ENCODE data around the gene PEDS1. TPM values are rescaled to one million over a fixed set of nuclear protein-coding genes. Genes with fewer than 3 reads are reported as not detected.
A peak's percentile ranks its signal among the peaks of the same experiment; 100 is the strongest.

Gene PEDS1
- total RNA-seq, 4 donors from 2014 or later, result 24.1 to 46.3 (median 31.8) TPM

DNA sequence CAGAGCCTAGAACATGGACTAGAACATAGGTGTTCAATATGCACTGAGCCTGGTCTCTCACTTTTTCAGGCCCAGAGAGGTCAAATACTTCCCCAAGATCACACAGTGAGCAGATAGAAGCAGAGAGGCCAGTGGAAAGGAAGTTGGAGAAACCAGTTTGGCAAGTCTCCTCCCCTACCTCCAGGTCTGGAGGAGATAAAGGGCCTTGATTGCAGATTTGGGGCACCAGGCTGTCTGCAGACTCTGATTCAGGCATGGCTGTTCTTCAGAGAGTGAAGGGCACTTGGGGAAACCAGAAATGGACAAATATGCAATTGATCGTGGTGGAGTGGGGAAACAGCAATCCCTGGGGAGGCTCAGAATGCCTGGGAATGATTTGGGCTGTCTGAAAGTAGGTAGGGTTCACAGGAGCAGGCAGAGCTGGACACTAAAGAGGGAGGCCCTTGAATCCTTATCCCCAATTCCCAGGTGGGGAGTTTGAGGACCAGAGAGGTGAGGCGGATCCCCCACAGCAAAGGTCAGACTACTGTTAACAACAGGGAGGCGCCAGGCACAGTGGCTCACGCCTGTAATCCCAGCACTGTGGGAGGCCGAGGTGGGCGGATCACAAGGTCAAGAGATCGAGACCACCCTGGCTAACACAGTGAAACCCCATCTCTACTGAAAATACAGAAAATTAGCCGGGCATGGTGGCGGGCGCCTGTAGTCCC lies 2.3 kb downstream of the PEDS1 start:
- no peak for TF ChIP-seq POLR2A (IDR thresholded peaks at IDR 0.05)
- TF ChIP-seq, protein P1, sequence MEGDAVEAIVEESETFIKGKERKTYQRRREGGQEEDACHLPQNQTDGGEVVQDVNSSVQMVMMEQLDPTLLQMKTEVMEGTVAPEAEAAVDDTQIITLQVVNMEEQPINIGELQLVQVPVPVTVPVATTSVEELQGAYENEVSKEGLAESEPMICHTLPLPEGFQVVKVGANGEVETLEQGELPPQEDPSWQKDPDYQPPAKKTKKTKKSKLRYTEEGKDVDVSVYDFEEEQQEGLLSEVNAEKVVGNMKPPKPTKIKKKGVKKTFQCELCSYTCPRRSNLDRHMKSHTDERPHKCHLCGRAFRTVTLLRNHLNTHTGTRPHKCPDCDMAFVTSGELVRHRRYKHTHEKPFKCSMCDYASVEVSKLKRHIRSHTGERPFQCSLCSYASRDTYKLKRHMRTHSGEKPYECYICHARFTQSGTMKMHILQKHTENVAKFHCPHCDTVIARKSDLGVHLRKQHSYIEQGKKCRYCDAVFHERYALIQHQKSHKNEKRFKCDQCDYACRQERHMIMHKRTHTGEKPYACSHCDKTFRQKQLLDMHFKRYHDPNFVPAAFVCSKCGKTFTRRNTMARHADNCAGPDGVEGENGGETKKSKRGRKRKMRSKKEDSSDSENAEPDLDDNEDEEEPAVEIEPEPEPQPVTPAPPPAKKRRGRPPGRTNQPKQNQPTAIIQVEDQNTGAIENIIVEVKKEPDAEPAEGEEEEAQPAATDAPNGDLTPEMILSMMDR (IDR thresholded peaks at IDR 0.05), result no peak
- no peak for TF ChIP-seq EP300 (IDR thresholded peaks at IDR 0.05)
- no peak for TF ChIP-seq POLR2AphosphoS5 (IDR thresholded peaks at IDR 0.05)
- WGBS, 2 donors (ENCODE audit: low coverage in 1 of 2), result 40 to 80% methylated on average over 2 to 6 of the region's 10 CpGs
- Histone ChIP-seq H3K9me3 (no peaks in the 10 kb centered on the region), H3K4me3 (peak overlapping the region in 1 of 2 donors; percentile 93), H3K27me3 (no peaks in the 10 kb centered on the region), H3K36me3 (peaks cover 0 to 10% of the 10 kb centered on the region in 2 donors), H3K4me1 (peaks cover 5 to 79% (median 48%) of the 10 kb centered on the region in 3 donors), H3K27ac (peak overlapping the region in 3 of 4 donors; percentile 20 to 96 (median 93))
- no peak for ATAC-seq

DNA sequence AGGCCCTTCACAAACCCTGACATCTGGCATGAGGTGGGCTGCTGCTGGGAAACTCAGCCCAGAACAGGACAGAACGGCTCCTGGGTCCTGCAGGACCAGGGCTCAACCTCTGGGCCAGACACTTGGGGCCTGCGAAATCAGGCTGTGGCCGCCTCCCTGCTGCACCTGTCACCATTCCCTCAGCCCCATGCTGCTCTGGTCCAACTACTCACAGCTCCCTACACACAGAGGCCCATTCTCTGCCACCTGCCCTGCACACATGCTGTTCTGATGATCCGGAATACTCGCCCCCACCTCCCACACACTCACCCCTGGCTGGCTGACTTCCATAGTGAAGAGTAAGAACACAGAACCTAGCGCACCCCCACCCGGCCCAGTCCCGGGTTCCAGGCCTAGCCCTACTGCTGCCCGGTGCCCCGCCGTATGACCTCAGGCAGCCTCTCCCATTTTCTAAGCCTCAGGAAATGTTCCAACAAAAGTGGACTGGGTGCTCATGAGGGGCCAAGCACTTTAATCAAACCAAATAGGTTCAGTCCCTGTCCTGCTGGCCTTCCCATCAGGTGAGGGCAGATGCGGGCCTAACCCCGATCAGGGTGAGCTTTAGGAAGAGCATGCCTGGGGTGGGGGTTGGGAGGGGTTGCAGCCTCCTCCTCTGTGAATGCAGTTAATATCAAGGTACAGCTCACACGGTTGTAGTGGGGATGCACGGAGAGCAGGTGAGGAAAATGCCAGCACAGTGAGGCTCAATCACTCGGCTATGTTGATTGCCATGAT lies 3.9 kb downstream of the PEDS1 start:
- H3K4me1 ChIP-seq, result peaks cover 5 to 95% (median 48%) of the 10 kb centered on the region in 3 donors
- peak overlapping the region in 2 of 4 donors; percentile 32 to 96 for H3K27ac ChIP-seq
- no peaks in the 10 kb centered on the region for H3K27me3 ChIP-seq
- no peak for ATAC-seq
- no peak overlapping the region for H3K4me3 ChIP-seq
- TF ChIP-seq POLR2A (IDR thresholded peaks at IDR 0.05) (no peak), POLR2AphosphoS5 (IDR thresholded peaks at IDR 0.05) (no peak), EP300 (IDR thresholded peaks at IDR 0.05) (no peak)
- TF ChIP-seq, protein P1 (IDR thresholded peaks at IDR 0.05), result no peak
- peaks cover 0 to 10% of the 10 kb centered on the region in 2 donors for H3K36me3 ChIP-seq
- WGBS, 2 donors (ENCODE audit: low coverage in 1 of 2), result 65 to 74% methylated on average over 5 to 6 of the region's 16 CpGs
- no peaks in the 10 kb centered on the region for H3K9me3 ChIP-seq

DNA sequence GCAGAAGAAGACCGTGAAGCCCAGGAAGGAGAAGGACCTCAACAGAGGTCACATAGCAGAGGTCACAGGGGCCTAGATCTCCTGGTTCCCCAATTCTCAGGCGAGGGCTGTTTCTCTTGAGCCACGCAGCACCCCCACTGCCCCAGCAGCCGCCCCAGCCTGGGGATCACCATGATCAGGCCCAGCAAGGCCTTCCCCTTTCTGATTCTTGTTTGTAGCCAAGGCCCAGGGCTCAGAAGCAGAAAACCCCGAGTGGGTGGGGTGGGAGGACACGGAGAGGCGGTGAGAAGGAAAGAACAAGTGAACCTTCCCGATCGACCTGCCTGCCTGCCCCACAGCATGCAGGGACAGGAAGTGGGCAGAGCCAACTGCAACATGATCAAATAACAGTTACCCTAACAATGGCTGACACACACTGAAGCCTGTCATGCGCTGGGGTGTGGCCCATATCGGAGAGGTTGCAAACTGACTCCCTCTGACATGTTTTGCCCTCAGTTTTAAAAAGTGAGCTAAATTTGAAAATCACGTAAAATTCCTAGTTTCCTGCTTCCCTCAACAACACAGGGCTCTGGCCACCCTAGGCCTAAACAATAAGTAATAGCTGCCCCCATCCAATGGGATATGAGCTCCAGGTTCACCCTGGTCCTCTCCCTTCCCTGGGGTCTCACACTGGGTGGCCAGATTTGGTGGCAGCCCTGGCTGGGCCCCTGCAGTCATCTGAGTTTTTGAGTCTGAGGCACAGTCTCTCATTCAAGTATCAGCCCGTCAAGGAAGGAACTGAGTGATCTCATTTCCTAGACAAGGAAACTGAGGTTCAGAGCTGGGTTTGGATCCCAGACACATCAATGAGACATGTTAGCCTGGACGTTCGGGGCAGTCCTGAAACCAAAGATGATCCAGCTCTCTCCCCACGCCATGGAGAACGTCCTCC lies 6.5 kb downstream of the PEDS1 start:
- no peak for TF ChIP-seq POLR2A (IDR thresholded peaks at IDR 0.05)
- TF ChIP-seq, protein P1 (IDR thresholded peaks at IDR 0.05), result no peak
- no peak for TF ChIP-seq EP300 (IDR thresholded peaks at IDR 0.05)
- TF ChIP-seq POLR2AphosphoS5 (IDR thresholded peaks at IDR 0.05), result no peak
- Histone ChIP-seq H3K4me3 (no peak overlapping the region), H3K9me3 (no peaks in the 10 kb centered on the region), H3K4me1 (peaks cover 4 to 99% (median 44%) of the 10 kb centered on the region in 3 donors), H3K36me3 (peaks cover 0 to 26% of the 10 kb centered on the region in 2 donors), H3K27me3 (no peaks in the 10 kb centered on the region), H3K27ac (peak overlapping the region in 3 of 4 donors; percentile 40 to 74 (median 50))
- ATAC-seq, result no peak
- WGBS, 2 donors (ENCODE audit: low coverage in 1 of 2), result 64 to 73% methylated on average over 9 of the region's 17 CpGs

DNA sequence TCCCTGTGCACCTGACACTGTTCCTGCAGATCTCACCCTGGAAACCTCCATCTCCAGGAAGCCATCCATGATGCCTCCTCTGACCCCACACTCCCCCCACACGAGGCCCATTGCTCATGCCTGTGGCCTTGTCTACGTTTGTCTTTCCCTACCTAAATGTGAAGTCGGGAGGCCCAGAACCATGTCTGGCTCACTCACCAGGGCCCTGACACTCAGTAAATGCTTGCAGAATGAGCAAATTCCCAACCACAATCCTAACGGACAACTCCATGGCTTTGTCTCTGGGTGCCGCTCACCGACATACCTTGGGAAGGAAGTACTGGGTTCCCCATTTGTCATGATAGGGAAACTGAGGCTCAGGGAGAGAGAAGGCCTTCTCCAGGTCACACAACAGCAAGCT lies 7.3 kb downstream of the PEDS1 start:
- no peaks in the 10 kb centered on the region for H3K9me3 ChIP-seq
- H3K4me1 ChIP-seq, result peaks cover 0 to 99% (median 37%) of the 10 kb centered on the region in 3 donors
- peak overlapping the region in 2 of 4 donors; percentile 50 to 74 for H3K27ac ChIP-seq
- no peak for ATAC-seq
- H3K4me3 ChIP-seq, result no peak overlapping the region
- no peaks in the 10 kb centered on the region for H3K27me3 ChIP-seq
- peaks cover 0 to 33% of the 10 kb centered on the region in 2 donors for H3K36me3 ChIP-seq
- TF ChIP-seq EP300 (IDR thresholded peaks at IDR 0.05) (no peak), POLR2A (IDR thresholded peaks at IDR 0.05) (no peak), POLR2AphosphoS5 (IDR thresholded peaks at IDR 0.05) (no peak)
- TF ChIP-seq, protein P1 (IDR thresholded peaks at IDR 0.05), result no peak
- 58 to 83% methylated on average over 1 to 2 of the region's 6 CpGs for WGBS, 2 donors (ENCODE audit: low coverage in 1 of 2)

Measured in gastroesophageal sphincter (tissue), 4 donors.